GM12878 (cell line): ENCODE measurements around the gene TTC8.

Source experiments
- HCFC1 ChIP-seq: fragments of 150-350 bp; IDR thresholded peaks from 2 replicates; pipeline ENCODE4 v1.6.1; 2014; ENCODE audit warnings: low read length
- NFXL1 ChIP-seq: fragments of 450-650 bp; IDR thresholded peaks from 2 replicates; pipeline ENCODE4 v1.6.1; 2017; ENCODE audit warnings: antibody characterized with exemption, mild to moderate bottlenecking, borderline replicate concordance
- PAX5 ChIP-seq: IDR thresholded peaks from 2 replicates; pipeline ENCODE4 v1.6.1; 2011; ENCODE audit warnings: low read depth, low read length, borderline replicate concordance
- TF ChIP-seq, protein P1 (sequence below): IDR thresholded peaks from 2 replicates; pipeline ENCODE4 v1.6.1; 2012; ENCODE audit warnings: low read depth, low read length, improper control_type of control experiment
- TF ChIP-seq, protein P2 (sequence below), 3 experiments: IDR thresholded peaks in 2 of 3; conservative IDR thresholded peaks in 1 of 3; 2 replicates each; pipeline ENCODE4 v1.5.1; 2011; ENCODE audit warnings: low read depth in 3 of 3, low read length in 3 of 3, mild to moderate bottlenecking in 3 of 3, control low read depth in 2 of 3, moderate library complexity in 2 of 3, inconsistent platforms in 1 of 3, mixed read lengths in 1 of 3; ENCODE audit not compliant: control insufficient read depth in 2 of 3, insufficient read depth in 1 of 3; ENCODE audit errors: extremely low read depth in 1 of 3
- TF ChIP-seq, protein P3 (sequence below): IDR thresholded peaks from 2 replicates; pipeline ENCODE4 v1.6.1; 2012; ENCODE audit warnings: low read length, inconsistent platforms

GRCh38 chr14:88914956-88915355, 90.5 kb downstream of the TTC8 start:
- TF ChIP-seq NFXL1 = no peak
- TF ChIP-seq HCFC1 = no peak
- TF ChIP-seq, protein P1, sequence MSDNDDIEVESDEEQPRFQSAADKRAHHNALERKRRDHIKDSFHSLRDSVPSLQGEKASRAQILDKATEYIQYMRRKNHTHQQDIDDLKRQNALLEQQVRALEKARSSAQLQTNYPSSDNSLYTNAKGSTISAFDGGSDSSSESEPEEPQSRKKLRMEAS = no peak
- TF ChIP-seq, protein P2, sequence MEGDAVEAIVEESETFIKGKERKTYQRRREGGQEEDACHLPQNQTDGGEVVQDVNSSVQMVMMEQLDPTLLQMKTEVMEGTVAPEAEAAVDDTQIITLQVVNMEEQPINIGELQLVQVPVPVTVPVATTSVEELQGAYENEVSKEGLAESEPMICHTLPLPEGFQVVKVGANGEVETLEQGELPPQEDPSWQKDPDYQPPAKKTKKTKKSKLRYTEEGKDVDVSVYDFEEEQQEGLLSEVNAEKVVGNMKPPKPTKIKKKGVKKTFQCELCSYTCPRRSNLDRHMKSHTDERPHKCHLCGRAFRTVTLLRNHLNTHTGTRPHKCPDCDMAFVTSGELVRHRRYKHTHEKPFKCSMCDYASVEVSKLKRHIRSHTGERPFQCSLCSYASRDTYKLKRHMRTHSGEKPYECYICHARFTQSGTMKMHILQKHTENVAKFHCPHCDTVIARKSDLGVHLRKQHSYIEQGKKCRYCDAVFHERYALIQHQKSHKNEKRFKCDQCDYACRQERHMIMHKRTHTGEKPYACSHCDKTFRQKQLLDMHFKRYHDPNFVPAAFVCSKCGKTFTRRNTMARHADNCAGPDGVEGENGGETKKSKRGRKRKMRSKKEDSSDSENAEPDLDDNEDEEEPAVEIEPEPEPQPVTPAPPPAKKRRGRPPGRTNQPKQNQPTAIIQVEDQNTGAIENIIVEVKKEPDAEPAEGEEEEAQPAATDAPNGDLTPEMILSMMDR (IDR thresholded peaks at IDR 0.05 in 2 of 3, conservative IDR thresholded peaks at IDR 0.05 in 1 of 3; ENCODE audit: control insufficient read depth in 2 of 3, extremely low read depth in 1 of 3, insufficient read depth in 1 of 3, low read depth in 3 of 3, low read length in 3 of 3) = no peak
- no peak for TF ChIP-seq PAX5
- TF ChIP-seq, protein P3, sequence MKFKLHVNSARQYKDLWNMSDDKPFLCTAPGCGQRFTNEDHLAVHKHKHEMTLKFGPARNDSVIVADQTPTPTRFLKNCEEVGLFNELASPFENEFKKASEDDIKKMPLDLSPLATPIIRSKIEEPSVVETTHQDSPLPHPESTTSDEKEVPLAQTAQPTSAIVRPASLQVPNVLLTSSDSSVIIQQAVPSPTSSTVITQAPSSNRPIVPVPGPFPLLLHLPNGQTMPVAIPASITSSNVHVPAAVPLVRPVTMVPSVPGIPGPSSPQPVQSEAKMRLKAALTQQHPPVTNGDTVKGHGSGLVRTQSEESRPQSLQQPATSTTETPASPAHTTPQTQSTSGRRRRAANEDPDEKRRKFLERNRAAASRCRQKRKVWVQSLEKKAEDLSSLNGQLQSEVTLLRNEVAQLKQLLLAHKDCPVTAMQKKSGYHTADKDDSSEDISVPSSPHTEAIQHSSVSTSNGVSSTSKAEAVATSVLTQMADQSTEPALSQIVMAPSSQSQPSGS = no peak
